Upper lobe of left lung (tissue), 6 donors: ENCODE measurements around the gene TAB3. TPM values are rescaled to one million over a fixed set of nuclear protein-coding genes. Genes with fewer than 3 reads are reported as not detected.
A peak's percentile ranks its signal among the peaks of the same experiment; 100 is the strongest.

Source experiments
- ATAC-seq, 2 donors: fragments of 200-7000 bp; cut with Tn5 transposase; one replicate each; pipeline ENCODE4 v1.9.1; 2022; ENCODE audit warnings: mild to moderate bottlenecking in 2 of 2, moderate library complexity in 2 of 2; ENCODE audit not compliant: low FRiP score in 2 of 2
- DNase-seq, 2 donors: peaks; one replicate each; pipeline ENCODE4 v3.0.0-alpha.2; 2019 to 2020
- H3K27ac ChIP-seq, 4 donors: fragments of 200-600 bp; sonication (generic); one replicate each; pipeline ENCODE4 v1.5.1; 2016 to 2019
- H3K27me3 ChIP-seq, 4 donors: fragments of 200-600 bp; sonication (generic); one replicate each; pipeline ENCODE4 v1.5.1; 2017 to 2019
- H3K36me3 ChIP-seq, 4 donors: fragments of 200-600 bp; sonication (generic); one replicate each; pipeline ENCODE4 v1.5.1; 2016 to 2019
- H3K4me1 ChIP-seq, 4 donors: fragments of 200-600 bp; sonication (generic); one replicate each; pipeline ENCODE4 v1.5.1; 2018 to 2019
- H3K4me3 ChIP-seq, 4 donors: fragments of 200-600 bp; sonication (generic); one replicate each; pipeline ENCODE4 v1.5.1; 2017 to 2019; ENCODE audit warnings: mild to moderate bottlenecking in 2 of 4, moderate library complexity in 1 of 4
- H3K9me3 ChIP-seq, 4 donors: fragments of 200-600 bp; sonication (generic); one replicate each; pipeline ENCODE4 v1.5.1; 2018 to 2019
- EP300 ChIP-seq, 4 donors: sonication (generic); formaldehyde crosslinking; IDR thresholded peaks; one replicate each; pipeline ENCODE4 v1.5.1; 2017; ENCODE audit warnings: antibody characterized with exemption in 4 of 4, control low read depth in 2 of 4
- POLR2A ChIP-seq, 4 donors: fragments of 450-650 bp; IDR thresholded peaks; one replicate each; pipeline ENCODE4 v1.5.1; 2016 to 2017; ENCODE audit warnings: antibody characterized with exemption in 4 of 4, mild to moderate bottlenecking in 2 of 4
- POLR2AphosphoS5 ChIP-seq, 2 donors: sonication (generic); formaldehyde crosslinking; IDR thresholded peaks; one replicate each; pipeline ENCODE4 v1.5.1; 2017; ENCODE audit warnings: antibody characterized with exemption in 2 of 2
- WGBS, 2 donors: methylation state at CpG; one replicate each; pipeline ENCODE4 v1.1.5; 2017 to 2018; 5-methylcytosine and 5-hydroxymethylcytosine counted together
- total RNA-seq, 6 donors: library from RNA; depleted of rRNA in 4 of 6; stranded (reverse); fragments of >200 nt in 4 of 6; gene quantifications; one replicate each; pipeline versions ENCODE4 v1.1.0 to v1.2.1, GENCODE V29; 2016 to 2021
- TF ChIP-seq, protein P1 (sequence below), 6 experiments: fragments of 450-650 bp in 4 of 6; fragments of 200-600 bp in 2 of 6; sonication (generic) in 2 of 6; IDR thresholded peaks; one replicate each; pipeline ENCODE4 v1.5.1; 2016 to 2019; ENCODE audit warnings: antibody characterized with exemption in 6 of 6
- donor health status: DM: no; HTN: no; CAD: no; lungs with moderate emphysema.
- donor health status: DM: no; HTN: yes; CAD: no; lungs with severe emphysema.

TAB3 gene
- total RNA-seq, 6 donors from 2014 or later, result 13.5 to 42.1 (median 18.8) TPM

DNA sequence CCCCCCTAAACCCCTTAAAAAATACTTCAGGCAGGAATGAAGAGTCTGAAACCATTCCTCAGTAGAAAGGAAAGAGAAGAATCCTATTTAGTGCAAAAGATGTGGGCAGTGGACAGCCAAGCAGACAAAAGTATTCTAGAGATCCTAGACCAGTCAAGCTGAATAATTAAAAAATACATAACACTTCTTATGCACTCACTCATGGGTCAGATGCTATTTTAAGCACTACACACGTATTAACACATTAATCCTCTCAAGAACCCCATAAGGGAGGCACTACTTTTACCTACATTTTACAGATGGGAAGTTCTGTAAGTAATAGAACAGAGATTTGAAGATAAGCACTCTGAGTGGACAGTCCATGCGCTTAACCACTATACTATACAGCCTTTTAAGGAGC, 5.9 kb downstream of the TAB3 start:
- TF ChIP-seq, protein P1, sequence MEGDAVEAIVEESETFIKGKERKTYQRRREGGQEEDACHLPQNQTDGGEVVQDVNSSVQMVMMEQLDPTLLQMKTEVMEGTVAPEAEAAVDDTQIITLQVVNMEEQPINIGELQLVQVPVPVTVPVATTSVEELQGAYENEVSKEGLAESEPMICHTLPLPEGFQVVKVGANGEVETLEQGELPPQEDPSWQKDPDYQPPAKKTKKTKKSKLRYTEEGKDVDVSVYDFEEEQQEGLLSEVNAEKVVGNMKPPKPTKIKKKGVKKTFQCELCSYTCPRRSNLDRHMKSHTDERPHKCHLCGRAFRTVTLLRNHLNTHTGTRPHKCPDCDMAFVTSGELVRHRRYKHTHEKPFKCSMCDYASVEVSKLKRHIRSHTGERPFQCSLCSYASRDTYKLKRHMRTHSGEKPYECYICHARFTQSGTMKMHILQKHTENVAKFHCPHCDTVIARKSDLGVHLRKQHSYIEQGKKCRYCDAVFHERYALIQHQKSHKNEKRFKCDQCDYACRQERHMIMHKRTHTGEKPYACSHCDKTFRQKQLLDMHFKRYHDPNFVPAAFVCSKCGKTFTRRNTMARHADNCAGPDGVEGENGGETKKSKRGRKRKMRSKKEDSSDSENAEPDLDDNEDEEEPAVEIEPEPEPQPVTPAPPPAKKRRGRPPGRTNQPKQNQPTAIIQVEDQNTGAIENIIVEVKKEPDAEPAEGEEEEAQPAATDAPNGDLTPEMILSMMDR (IDR thresholded peaks at IDR 0.05), result no peak
- TF ChIP-seq POLR2AphosphoS5 (IDR thresholded peaks at IDR 0.05) (no peak), POLR2A (IDR thresholded peaks at IDR 0.05) (no peak), EP300 (IDR thresholded peaks at IDR 0.05) (no peak)
- 60 to 65% methylated on average over 1 to 2 of the region's 2 CpGs for WGBS, 2 donors

DNA sequence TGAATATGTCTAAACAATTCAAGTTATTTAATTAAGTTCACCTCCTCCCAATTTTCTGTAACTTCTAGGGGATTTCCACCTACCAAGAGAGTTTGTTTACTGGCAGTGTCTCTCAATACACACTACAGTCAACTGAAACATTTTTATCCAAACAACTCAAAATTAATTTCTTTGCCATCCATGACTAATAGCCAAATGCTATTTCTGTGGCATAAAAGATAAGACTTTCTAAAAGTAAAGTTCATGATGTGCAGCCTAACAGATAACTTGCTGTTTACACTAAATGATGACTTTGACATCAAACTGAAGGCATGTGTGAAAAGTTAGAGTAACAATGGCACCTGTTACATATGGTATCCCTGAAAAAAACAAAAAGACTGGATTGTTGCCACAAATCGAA, 7.3 kb downstream of the TAB3 start:
- H3K36me3 ChIP-seq, result no peaks in the 10 kb centered on the region
- DNase-seq (no peak), ATAC-seq (no peak)
- no peaks in the 10 kb centered on the region for H3K4me1 ChIP-seq
- no peak overlapping the region for H3K27ac ChIP-seq
- H3K27me3 ChIP-seq, result no peaks in the 10 kb centered on the region
- WGBS, 2 donors, result 81 to 95% methylated on average over 1 of the region's 1 CpG
- TF ChIP-seq EP300 (IDR thresholded peaks at IDR 0.05) (no peak), POLR2AphosphoS5 (IDR thresholded peaks at IDR 0.05) (no peak), POLR2A (IDR thresholded peaks at IDR 0.05) (no peak)
- TF ChIP-seq, protein P1 (IDR thresholded peaks at IDR 0.05), result no peak
- no peak overlapping the region for H3K4me3 ChIP-seq
- H3K9me3 ChIP-seq, result no peaks in the 10 kb centered on the region

More for the DNA sequence above, 5.9 kb downstream of the TAB3 start:
- no peak for ATAC-seq
- no peaks in the 10 kb centered on the region for H3K9me3 ChIP-seq
- no peaks in the 10 kb centered on the region for H3K36me3 ChIP-seq
- peaks cover 0 to 6% (median 0%) of the 10 kb centered on the region in 4 donors for H3K4me1 ChIP-seq
- no peak overlapping the region for H3K4me3 ChIP-seq
- H3K27me3 ChIP-seq, result no peaks in the 10 kb centered on the region
- DNase-seq, result no peak
- no peak overlapping the region for H3K27ac ChIP-seq

DNA sequence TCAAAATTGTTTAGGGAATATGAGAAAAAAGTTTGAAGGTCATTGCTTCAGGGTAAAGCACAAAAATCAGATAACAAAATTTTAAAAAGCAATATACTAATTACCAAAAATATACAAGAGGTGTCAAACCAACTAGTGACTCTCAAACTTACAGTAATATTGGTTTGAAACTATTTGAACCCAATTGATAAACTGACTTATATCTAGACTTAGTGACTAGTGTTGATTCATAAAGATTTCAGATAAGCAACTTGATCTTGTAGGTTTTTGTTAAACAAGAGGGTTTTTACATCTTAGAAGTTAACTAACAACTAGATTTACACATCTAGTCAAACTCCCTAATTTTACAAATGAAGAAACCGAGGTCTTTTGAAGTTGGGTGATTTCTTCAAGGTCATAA, 7.7 kb downstream of the TAB3 start:
- no peak for ATAC-seq
- TF ChIP-seq POLR2AphosphoS5 (IDR thresholded peaks at IDR 0.05) (no peak), POLR2A (IDR thresholded peaks at IDR 0.05) (no peak), EP300 (IDR thresholded peaks at IDR 0.05) (no peak)
- TF ChIP-seq, protein P1 (IDR thresholded peaks at IDR 0.05), result no peak

DNA sequence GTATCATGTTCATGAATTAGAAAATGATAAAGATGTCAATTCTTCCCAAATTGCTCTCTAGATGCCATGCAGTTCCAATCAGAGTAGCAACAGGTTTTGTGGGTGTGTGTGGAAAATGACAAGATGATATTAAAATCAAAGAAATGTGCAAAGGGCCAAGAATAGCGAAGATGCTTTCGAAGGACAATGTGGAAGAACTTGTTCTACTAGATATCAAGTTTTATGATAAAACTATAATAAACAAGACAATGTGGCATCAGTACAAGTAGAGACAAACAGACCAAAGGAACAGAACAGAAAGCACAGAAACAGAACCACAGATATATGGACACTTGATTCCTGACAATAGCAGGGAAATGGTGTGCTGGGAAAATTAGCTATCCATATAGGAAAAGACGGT, 9.0 kb downstream of the TAB3 start:
- Histone ChIP-seq H3K4me1 (peaks cover 0 to 4% (median 0%) of the 10 kb centered on the region in 4 donors), H3K27ac (no peak overlapping the region), H3K27me3 (no peaks in the 10 kb centered on the region), H3K9me3 (no peaks in the 10 kb centered on the region), H3K4me3 (no peak overlapping the region), H3K36me3 (no peaks in the 10 kb centered on the region)
- TF ChIP-seq, protein P1 (IDR thresholded peaks at IDR 0.05), result no peak
- TF ChIP-seq POLR2A (IDR thresholded peaks at IDR 0.05), result no peak
- no peak for TF ChIP-seq POLR2AphosphoS5 (IDR thresholded peaks at IDR 0.05)
- no peak for TF ChIP-seq EP300 (IDR thresholded peaks at IDR 0.05)
- DNase-seq (no peak), ATAC-seq (no peak)
- WGBS, 2 donors, result 86 to 92% methylated on average over 3 of the region's 3 CpGs

More for the DNA sequence above, 7.7 kb downstream of the TAB3 start:
- Histone ChIP-seq H3K27ac (no peak overlapping the region), H3K9me3 (no peaks in the 10 kb centered on the region), H3K36me3 (no peaks in the 10 kb centered on the region), H3K4me1 (no peaks in the 10 kb centered on the region), H3K27me3 (no peaks in the 10 kb centered on the region), H3K4me3 (no peak overlapping the region)
- WGBS, 2 donors, result 32 to 67% methylated on average over 1 of the region's 1 CpG
- no peak for DNase-seq

DNA sequence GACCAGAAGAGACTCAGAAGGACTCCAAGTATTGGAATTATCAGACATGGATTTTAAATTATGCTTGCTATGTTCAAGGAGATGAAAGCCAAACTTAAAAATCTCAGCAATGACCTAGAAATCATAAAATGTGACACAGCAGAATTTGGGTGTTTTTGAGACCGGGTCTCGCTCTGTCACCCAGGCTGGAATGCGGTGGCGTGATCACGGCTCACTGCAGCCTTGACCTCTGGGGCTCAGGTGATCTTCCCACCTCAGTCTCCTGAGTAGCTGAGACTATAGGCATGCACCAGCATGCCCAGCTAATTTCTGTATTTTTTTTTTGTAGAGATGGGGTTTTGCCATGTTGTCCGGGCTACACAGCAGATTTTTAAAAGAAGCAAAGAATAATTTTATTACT, 12.7 kb downstream of the TAB3 start:
- Histone ChIP-seq H3K4me1 (peaks cover 0 to 4% (median 0%) of the 10 kb centered on the region in 4 donors), H3K27ac (no peak overlapping the region), H3K27me3 (no peaks in the 10 kb centered on the region), H3K4me3 (no peak overlapping the region), H3K36me3 (no peaks in the 10 kb centered on the region), H3K9me3 (no peaks in the 10 kb centered on the region)
- DNase-seq (peak in 1 of 2 donors; percentile 6), ATAC-seq (no peak)
- no peak for TF ChIP-seq POLR2A (IDR thresholded peaks at IDR 0.05)
- no peak for TF ChIP-seq POLR2AphosphoS5 (IDR thresholded peaks at IDR 0.05)
- TF ChIP-seq, protein P1 (IDR thresholded peaks at IDR 0.05), result no peak
- TF ChIP-seq EP300 (IDR thresholded peaks at IDR 0.05), result no peak
- WGBS, 2 donors, result 95% methylated on average over 6 of the region's 6 CpGs
